Measurements from ENCODE around the gene PDE4D.

DNA sequence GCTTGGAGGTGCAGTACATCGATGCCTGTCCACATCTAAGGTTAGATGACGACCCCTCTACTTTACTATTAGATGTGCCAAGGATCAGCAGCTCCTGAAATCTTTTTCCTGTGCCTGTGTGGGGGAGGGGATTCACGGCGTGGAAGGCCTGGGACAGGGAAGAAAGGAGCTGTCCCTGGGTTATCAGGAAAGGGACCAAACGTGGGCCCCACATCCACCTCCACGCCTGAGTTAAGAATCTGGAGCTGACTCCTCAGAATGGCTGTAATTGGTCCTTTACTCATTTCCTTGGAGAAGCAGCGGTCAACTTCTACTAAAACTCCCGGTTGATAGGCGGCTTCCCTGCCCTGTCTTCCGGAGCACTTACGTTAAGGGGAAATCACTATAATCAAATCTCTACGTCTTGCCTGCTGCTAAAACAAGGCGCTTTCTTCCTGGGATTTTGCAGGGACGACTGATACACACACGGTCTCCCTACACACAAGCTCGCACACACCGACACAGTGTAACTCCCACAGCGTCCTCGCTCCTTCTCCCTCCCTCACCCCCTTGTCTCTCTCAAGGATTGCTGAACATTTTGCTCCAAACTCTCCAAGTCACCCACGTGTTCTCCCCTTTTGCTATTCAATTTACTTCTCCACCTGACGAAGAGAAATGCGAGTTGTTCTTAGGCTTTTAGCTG, 1.4 kb downstream of the PDE4D start:
- TF ChIP-seq EZH2 (IDR thresholded peaks at IDR 0.05; ENCODE audit: insufficient read depth, poor library complexity, severe bottlenecking) = no peak
- no peak for TF ChIP-seq EZH2phosphoT487 (IDR thresholded peaks at IDR 0.05; ENCODE audit: insufficient read depth, low read depth)

Measured in GM23248 (cell line).